BE2C (cell line): ENCODE results near the gene AFDN.

ENCODE experiments used
- DNase-seq: peaks from one replicate; pipeline ENCODE4 v3.0.0-alpha.2; 2020
- H3K27me3 ChIP-seq: fragments of 250-450 bp; sonication (Bioruptor Pico); 2 replicates; pipeline ENCODE4 v1.5.1; 2020; ENCODE audit warnings: mild to moderate bottlenecking
- H3K36me3 ChIP-seq: fragments of 250-450 bp; sonication (Bioruptor Pico); 2 replicates; pipeline ENCODE4 v1.5.1; 2020; ENCODE audit warnings: mild to moderate bottlenecking
- H3K4me1 ChIP-seq: fragments of 250-450 bp; sonication (Bioruptor Pico); 2 replicates; pipeline ENCODE4 v1.5.1; 2020
- H3K4me3 ChIP-seq: 2 replicates; pipeline ENCODE4 v1.5.1; 2011; ENCODE audit warnings: low read depth, low read length
- H3K9me3 ChIP-seq: fragments of 250-450 bp; sonication (Bioruptor Pico); 2 replicates; pipeline ENCODE4 v1.5.1; 2020
- CTCF ChIP-seq: IDR thresholded peaks from 2 replicates; pipeline ENCODE4 v1.5.1; 2012; ENCODE audit warnings: mild to moderate bottlenecking, low read depth, low read length

AFDN gene

GRCh38 chr6:167976708-167977107 is 150.0 kb downstream of the AFDN start:
- Histone ChIP-seq H3K27me3 (no peaks in the 10 kb centered on the region), H3K9me3 (no peaks in the 10 kb centered on the region), H3K4me3 (no peak overlapping the region), H3K36me3 (no peaks in the 10 kb centered on the region), H3K4me1 (no peaks in the 10 kb centered on the region)
- no peak for DNase-seq
- no peak for TF ChIP-seq CTCF

- Histone ChIP-seq H3K9me3 (no peaks in the 10 kb centered on the region), H3K4me1 (no peaks in the 10 kb centered on the region), H3K27me3 (no peaks in the 10 kb centered on the region), H3K36me3 (no peaks in the 10 kb centered on the region), H3K4me3 (no peak overlapping the region)
- no peak for DNase-seq
- TF ChIP-seq CTCF: no peak
Measured at GRCh38 chr6:167977717-167978467, 151.2 kb downstream of the AFDN start.

GRCh38 chr6:167978607-167979006 is 151.9 kb downstream of the AFDN start:
- Histone ChIP-seq H3K9me3 (no peaks in the 10 kb centered on the region), H3K27me3 (no peaks in the 10 kb centered on the region), H3K36me3 (no peaks in the 10 kb centered on the region), H3K4me3 (no peak overlapping the region), H3K4me1 (no peaks in the 10 kb centered on the region)
- TF ChIP-seq CTCF: no peak
- no peak for DNase-seq

DNA sequence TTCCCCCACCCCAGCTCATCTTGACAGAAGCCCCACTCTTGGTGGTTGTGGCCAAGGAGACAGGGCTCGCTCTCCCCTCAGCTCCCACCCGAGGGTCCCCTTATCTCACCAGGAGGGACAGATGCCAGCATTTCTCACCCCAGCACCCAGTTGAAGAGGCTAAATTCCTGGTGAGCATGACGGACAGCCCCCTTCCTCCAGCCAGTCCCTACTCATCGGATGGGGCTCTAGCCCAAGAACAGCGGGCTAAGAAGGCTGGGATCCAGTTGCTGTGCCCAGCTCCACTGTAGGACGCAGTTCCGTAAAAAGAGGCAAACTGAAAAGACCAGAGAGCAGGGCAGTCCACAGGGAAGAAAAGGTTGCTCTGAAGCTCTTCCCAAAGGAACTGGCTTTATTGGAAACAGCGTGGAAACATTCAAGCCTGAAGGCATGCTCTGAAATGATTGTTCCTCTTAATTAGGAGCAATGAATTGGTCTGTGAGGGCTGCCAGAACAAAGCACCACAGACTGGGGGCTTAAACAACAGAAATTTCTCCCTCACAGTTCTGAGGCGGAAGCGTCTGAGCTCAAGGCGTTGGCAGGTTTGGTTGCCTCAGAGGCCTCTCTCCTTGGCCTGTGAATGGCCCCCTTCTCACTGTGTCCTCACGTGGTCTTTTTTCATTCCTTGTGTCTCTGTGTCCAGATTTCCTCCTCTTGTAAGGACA is 152.9 kb downstream of the AFDN start:
- Histone ChIP-seq H3K4me3 (no peak overlapping the region), H3K27me3 (no peaks in the 10 kb centered on the region), H3K9me3 (no peaks in the 10 kb centered on the region), H3K36me3 (no peaks in the 10 kb centered on the region), H3K4me1 (no peaks in the 10 kb centered on the region)
- TF ChIP-seq CTCF: no peak
- no peak for DNase-seq

DNA sequence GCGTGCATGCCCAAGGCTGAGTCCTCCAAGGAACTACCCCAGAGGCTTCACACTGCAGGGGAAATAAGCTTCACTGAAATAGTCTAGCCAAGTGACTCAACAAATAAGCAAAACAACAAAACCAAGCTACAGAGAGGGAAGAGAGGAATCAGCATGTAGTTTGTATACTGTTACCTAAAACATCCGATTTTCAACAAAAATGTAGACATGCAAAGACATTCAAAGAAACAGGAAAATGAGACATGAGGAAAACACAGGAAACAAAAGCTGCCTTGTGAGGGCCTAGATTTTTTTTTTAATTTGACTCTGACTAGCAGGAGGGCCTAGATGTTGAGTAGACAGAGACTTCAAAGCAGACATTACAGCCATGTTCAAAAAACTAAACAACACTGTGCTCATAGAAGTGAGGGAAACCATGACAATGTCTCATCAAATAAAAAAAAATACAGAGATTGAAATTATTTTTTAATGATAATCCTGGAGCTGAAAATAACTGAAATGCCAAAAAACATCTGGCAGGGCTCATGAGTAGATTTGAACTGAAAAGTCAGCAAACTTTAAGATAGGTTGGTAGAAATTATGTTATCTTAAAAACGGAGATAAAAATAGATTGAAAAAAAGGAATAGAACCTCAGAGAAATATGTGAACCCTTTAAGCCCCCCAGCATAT is 154.3 kb downstream of the AFDN start:
- Histone ChIP-seq H3K27me3 (no peaks in the 10 kb centered on the region), H3K4me3 (no peak overlapping the region), H3K9me3 (no peaks in the 10 kb centered on the region), H3K4me1 (no peaks in the 10 kb centered on the region), H3K36me3 (no peaks in the 10 kb centered on the region)
- no peak for TF ChIP-seq CTCF
- DNase-seq: no peak
